GM23338 (cell line): Measurements from ENCODE around the gene ITIH3. TPM values are rescaled to one million over a fixed set of nuclear protein-coding genes. Genes with fewer than 3 reads are reported as not detected.

Source experiments
- ATAC-seq: fragments of 200-7000 bp; cut with Tn5 transposase; 3 replicates; pipeline ENCODE4 v1.9.1; 2020
- DNase-seq: peaks from one replicate; pipeline ENCODE4 v3.0.0-alpha.2; 2015; ENCODE audit warnings: low spot score
- H2AFZ ChIP-seq: fragments of 200-600 bp; sonication (generic); 2 replicates; pipeline ENCODE4 v1.8.0; 2016; ENCODE audit warnings: antibody characterized with exemption, mild to moderate bottlenecking, moderate library complexity
- H3F3A ChIP-seq: fragments of 200-600 bp; sonication (generic); replicated peaks from 2 replicates; pipeline ENCODE4 v1.8.0; 2017; ENCODE audit warnings: antibody characterized with exemption, mixed run types, low read depth
- H3K27ac ChIP-seq: fragments of 200-600 bp; sonication (generic); 2 replicates; pipeline ENCODE4 v1.6.1; 2016; ENCODE audit warnings: low read depth
- H3K27me3 ChIP-seq: fragments of 200-600 bp; sonication (generic); 2 replicates; pipeline ENCODE4 v1.8.0; 2016; ENCODE audit warnings: mild to moderate bottlenecking, mixed run types, moderate library complexity; ENCODE audit not compliant: insufficient read depth
- H3K36me3 ChIP-seq: fragments of 200-600 bp; sonication (generic); 2 replicates; pipeline ENCODE4 v1.8.0; 2016; ENCODE audit warnings: mild to moderate bottlenecking; ENCODE audit not compliant: insufficient read depth
- H3K4me1 ChIP-seq: fragments of 200-600 bp; sonication (generic); 2 replicates; pipeline ENCODE4 v1.8.0; 2016; ENCODE audit warnings: mild to moderate bottlenecking, moderate library complexity; ENCODE audit not compliant: insufficient read depth
- H3K4me2 ChIP-seq: fragments of 200-600 bp; sonication (generic); 2 replicates; pipeline ENCODE4 v1.7.1; 2017; ENCODE audit warnings: mixed run types
- H3K4me3 ChIP-seq: fragments of 200-600 bp; sonication (generic); 2 replicates; pipeline ENCODE4 v1.6.1; 2016; ENCODE audit warnings: mixed run types
- H3K79me2 ChIP-seq: fragments of 200-600 bp; sonication (generic); replicated peaks from 2 replicates; pipeline ENCODE4 v1.8.0; 2017; ENCODE audit warnings: mild to moderate bottlenecking; ENCODE audit not compliant: insufficient read depth
- H3K9me2 ChIP-seq: fragments of 200-600 bp; sonication (generic); 2 replicates; pipeline ENCODE4 v1.8.0; 2017; ENCODE audit not compliant: insufficient read depth
- H4K20me1 ChIP-seq: fragments of 200-600 bp; sonication (generic); replicated peaks from 2 replicates; pipeline ENCODE4 v1.8.0; 2017; ENCODE audit warnings: mild to moderate bottlenecking; ENCODE audit not compliant: insufficient read depth
- H3K27ac Mint-ChIP-seq: 2 replicates; pipeline ENCODE4 v1.8.0; 2020; ENCODE audit warnings: inconsistent platforms, mild to moderate bottlenecking, moderate library complexity, mixed read lengths
- H3K27me3 Mint-ChIP-seq: 3 replicates; pipeline ENCODE4 v1.8.0; 2022; ENCODE audit warnings: low read depth, mild to moderate bottlenecking, moderate library complexity, mixed read lengths, inconsistent platforms; ENCODE audit not compliant: insufficient read depth, poor library complexity
- H3K36me3 Mint-ChIP-seq: 3 replicates; pipeline ENCODE4 v1.8.0; 2021; ENCODE audit warnings: low read depth, mild to moderate bottlenecking, inconsistent platforms, moderate library complexity, mixed read lengths
- H3K4me1 Mint-ChIP-seq: 3 replicates; pipeline ENCODE4 v1.8.0; 2020; ENCODE audit warnings: mild to moderate bottlenecking, inconsistent platforms, mixed read lengths
- H3K4me3 Mint-ChIP-seq: 3 replicates; pipeline ENCODE4 v1.8.0; 2021; ENCODE audit warnings: moderate library complexity, mild to moderate bottlenecking, inconsistent platforms, mixed read lengths
- H3K9me3 Mint-ChIP-seq: 3 replicates; pipeline ENCODE4 v1.8.0; 2020; ENCODE audit warnings: moderate library complexity, mild to moderate bottlenecking, inconsistent platforms, mixed read lengths
- CREB1 ChIP-seq: fragments of 250-450 bp; sonication (Bioruptor Pico); IDR thresholded peaks from 2 replicates; pipeline ENCODE4 v1.5.0; 2020; ENCODE audit warnings: low read depth, mild to moderate bottlenecking, moderate library complexity
- CTCF ChIP-seq, 2 experiments: fragments of 200-600 bp in 1 of 2; sonication (generic) in 1 of 2; conservative IDR thresholded peaks; 2 replicates each; pipeline versions ENCODE4 v1.5.1 to v1.6.1; 2016 to 2017; ENCODE audit warnings: antibody characterized with exemption in 2 of 2, low read depth in 2 of 2, mild to moderate bottlenecking in 2 of 2, moderate library complexity in 1 of 2
- ETS1 ChIP-seq: IDR thresholded peaks from 2 replicates; pipeline ENCODE4 v1.6.1; 2016; ENCODE audit warnings: antibody characterized with exemption
- EZH2 ChIP-seq: fragments of 200-600 bp; sonication (generic); IDR thresholded peaks from one replicate; pipeline ENCODE4 v1.8.0; 2017; ENCODE audit warnings: antibody characterized with exemption, mild to moderate bottlenecking, low read depth; ENCODE audit not compliant: unreplicated experiment
- EZH2phosphoT487 ChIP-seq: fragments of 200-600 bp; sonication (generic); IDR thresholded peaks from one replicate; pipeline ENCODE4 v1.8.1; 2018; ENCODE audit warnings: antibody characterized with exemption; ENCODE audit not compliant: unreplicated experiment
- JUNB ChIP-seq: IDR thresholded peaks from one replicate; pipeline ENCODE4 v1.6.1; 2016; ENCODE audit warnings: antibody characterized with exemption; ENCODE audit not compliant: unreplicated experiment
- NANOG ChIP-seq: IDR thresholded peaks from 2 replicates; pipeline ENCODE4 v1.6.1; 2016; ENCODE audit warnings: antibody characterized with exemption, borderline replicate concordance
- STAT1 ChIP-seq: IDR thresholded peaks from one replicate; pipeline ENCODE4 v1.6.1; 2016; ENCODE audit warnings: antibody characterized with exemption; ENCODE audit not compliant: unreplicated experiment
- ZNF114 ChIP-seq: fragments of 250-450 bp; sonication (Bioruptor Pico); IDR thresholded peaks from 2 replicates; pipeline ENCODE4 v1.5.0; 2020; ENCODE audit warnings: mild to moderate bottlenecking, moderate library complexity
- ZNF331 ChIP-seq: fragments of 250-450 bp; sonication (Bioruptor Pico); IDR thresholded peaks from 2 replicates; pipeline ENCODE4 v1.5.0; 2020; ENCODE audit warnings: low read depth, mild to moderate bottlenecking, moderate library complexity
- ZNF462 ChIP-seq: fragments of 250-450 bp; sonication (Bioruptor Pico); IDR thresholded peaks from 2 replicates; pipeline ENCODE4 v1.5.0; 2020; ENCODE audit warnings: mild to moderate bottlenecking, moderate library complexity
- polyA plus RNA-seq: library from polyadenylated mRNA; unstranded; fragments of >200 nt; fragmentation: Nextera tagmentation; extraction: Ambion mirVana; gene quantifications from 2 replicates; pipeline ENCODE4 v1.2.1, GENCODE V29; 2016
- total RNA-seq: library from RNA; depleted of rRNA; stranded (reverse); fragments of >200 nt; shearing (Covaris generic); gene quantifications from 2 replicates; pipeline ENCODE4 v1.2.3, GENCODE V29; 2014

ITIH3 gene
- total and polyA plus RNA-seq, 2 experiments from 2014 or later: not detected

GRCh38 chr3:52773361-52774065 lies 21.1 kb upstream of the ITIH3 start:
- H3F3A ChIP-seq: 0 out of 2 replicates have a peak, but pooled peaks cover 3% of the 10 kb centered on the region
- H2AFZ ChIP-seq: no peak overlapping the region
- TF ChIP-seq STAT1: no peak
- Mint-ChIP-seq H3K4me1 (peaks cover 7% of the 10 kb centered on the region; the same call in 2 of the 3 replicates), H3K27ac (no peak overlapping the region), H3K27me3 (peaks cover 5% of the 10 kb centered on the region), H3K36me3 (no peaks in the 10 kb centered on the region), H3K9me3 (no peaks in the 10 kb centered on the region), H3K4me3 (no peak overlapping the region; the same call in 2 of the 3 replicates)
- H3K27me3 ChIP-seq: no peaks in the 10 kb centered on the region
- H3K4me2 ChIP-seq: no peak overlapping the region
- H4K20me1 ChIP-seq: no peaks in the 10 kb centered on the region
- DNase-seq (no peak), ATAC-seq (no peak)
- H3K9me2 ChIP-seq: no peaks in the 10 kb centered on the region
- H3K36me3 ChIP-seq: no peaks in the 10 kb centered on the region
- peaks cover 17% of the 10 kb centered on the region for H3K79me2 ChIP-seq
- no peak overlapping the region for H3K27ac ChIP-seq
- H3K4me1 ChIP-seq: peaks cover 8% of the 10 kb centered on the region
- H3K4me3 ChIP-seq: no peak overlapping the region

GRCh38 chr3:52774066-52774713 lies 20.4 kb upstream of the ITIH3 start:
- Mint-ChIP-seq H3K4me1 (peaks cover 6% of the 10 kb centered on the region; the same call in 2 of the 3 replicates), H3K27me3 (peaks cover 5% of the 10 kb centered on the region), H3K4me3 (no peak overlapping the region), H3K9me3 (no peaks in the 10 kb centered on the region), H3K27ac (no peak overlapping the region), H3K36me3 (no peaks in the 10 kb centered on the region)
- DNase-seq: no peak
- Histone ChIP-seq H3F3A (0 out of 2 replicates have a peak, but pooled peaks cover 3% of the 10 kb centered on the region), H3K4me1 (peaks cover 8% of the 10 kb centered on the region), H3K36me3 (no peaks in the 10 kb centered on the region), H3K4me3 (no peak overlapping the region), H3K4me2 (no peak overlapping the region), H3K9me2 (no peaks in the 10 kb centered on the region), H3K27ac (no peak overlapping the region), H3K79me2 (peaks cover 10% of the 10 kb centered on the region), H2AFZ (no peak overlapping the region), H3K27me3 (no peaks in the 10 kb centered on the region), H4K20me1 (no peaks in the 10 kb centered on the region)
- no peak for ATAC-seq
- no peak for TF ChIP-seq CREB1 (CRISPR knock-in tag)
- TF ChIP-seq CTCF (conservative IDR thresholded peaks at IDR 0.05; ENCODE audit: low read depth in 2 of 2): no peak
- TF ChIP-seq EZH2: no peak
- TF ChIP-seq NANOG: no peak
- TF ChIP-seq ZNF462: no peak
- no peak for TF ChIP-seq STAT1
- TF ChIP-seq EZH2phosphoT487: no peak
- no peak for TF ChIP-seq JUNB
- TF ChIP-seq ETS1: no peak
- TF ChIP-seq ZNF331: no peak
- no peak for TF ChIP-seq ZNF114 (CRISPR knock-in tag)
